GM19351 (cell line): Measurements from ENCODE around the gene SLC6A17.

ENCODE experiments used
- ATAC-seq: cut with Tn5 transposase; IDR thresholded peaks from one replicate; pipeline ENCODE4 v1.9.1; 2021; ENCODE audit warnings: mild to moderate bottlenecking, moderate library complexity; ENCODE audit not compliant: unreplicated experiment

Gene SLC6A17

DNA sequence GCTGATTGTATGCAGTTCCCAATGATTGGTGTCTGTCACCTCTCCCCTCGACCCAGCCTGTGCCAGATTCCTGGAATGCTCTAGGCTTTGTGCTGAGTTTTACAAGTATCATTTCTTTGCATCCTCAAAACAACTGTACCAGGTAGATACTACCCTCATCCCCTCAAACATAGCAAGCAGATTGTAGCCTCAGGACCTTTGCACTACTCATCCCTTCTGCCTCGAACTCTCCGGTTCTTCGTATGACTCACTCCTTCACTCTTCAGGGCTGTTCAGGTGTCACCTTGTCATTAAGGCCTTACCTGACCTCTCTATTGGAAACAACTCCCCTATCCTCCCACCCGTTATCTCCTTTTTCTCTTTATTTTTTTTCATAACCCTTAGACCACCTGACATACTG lies 67.8 kb downstream of the SLC6A17 start:
- ATAC-seq: no peak

DNA sequence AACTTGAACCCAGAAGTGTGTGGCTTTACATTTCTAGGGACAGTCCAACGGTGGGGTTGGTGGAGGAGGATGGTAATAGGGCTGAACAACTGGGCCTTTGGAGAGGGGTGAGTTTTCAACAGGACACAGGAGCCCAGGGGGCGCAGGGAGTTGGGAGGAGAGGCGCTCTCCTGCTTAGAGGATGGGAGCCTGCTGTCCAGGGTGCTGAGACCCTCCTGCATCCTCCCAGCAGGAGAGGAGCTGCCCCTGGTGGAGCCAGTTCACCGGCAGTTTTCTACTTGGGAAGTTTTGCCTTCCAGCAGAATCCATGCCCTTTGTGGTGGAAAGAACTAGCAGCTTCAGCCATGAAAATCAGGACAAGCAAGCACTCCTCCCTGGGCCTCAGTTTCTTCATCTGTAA lies 68.4 kb downstream of the SLC6A17 start:
- ATAC-seq: no peak

GRCh38 chr1:110220324-110220723 lies 70.0 kb downstream of the SLC6A17 start:
- ATAC-seq: no peak

DNA sequence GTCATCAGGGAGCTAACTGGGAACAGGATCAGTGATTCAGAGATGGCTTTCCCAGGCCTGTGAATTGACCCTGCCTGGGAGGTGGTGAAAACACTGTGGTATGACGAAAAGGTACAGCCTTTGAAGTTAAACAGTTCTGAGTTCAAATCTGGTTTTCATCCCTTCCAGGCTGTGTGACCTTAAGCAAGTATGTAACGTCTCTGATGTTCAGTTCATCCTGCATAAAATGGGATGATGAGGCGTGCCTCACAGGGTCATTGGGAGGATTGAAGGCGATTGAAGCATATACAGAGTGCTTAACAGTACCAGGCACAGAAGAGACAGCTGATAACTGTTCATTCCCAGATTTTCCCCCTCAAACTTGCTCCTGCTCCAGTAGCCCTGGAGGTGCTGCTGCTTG lies 70.8 kb downstream of the SLC6A17 start:
- no peak for ATAC-seq

- ATAC-seq: no peak
Measured at GRCh38 chr1:110223127-110223526, 72.8 kb downstream of the SLC6A17 start.

DNA sequence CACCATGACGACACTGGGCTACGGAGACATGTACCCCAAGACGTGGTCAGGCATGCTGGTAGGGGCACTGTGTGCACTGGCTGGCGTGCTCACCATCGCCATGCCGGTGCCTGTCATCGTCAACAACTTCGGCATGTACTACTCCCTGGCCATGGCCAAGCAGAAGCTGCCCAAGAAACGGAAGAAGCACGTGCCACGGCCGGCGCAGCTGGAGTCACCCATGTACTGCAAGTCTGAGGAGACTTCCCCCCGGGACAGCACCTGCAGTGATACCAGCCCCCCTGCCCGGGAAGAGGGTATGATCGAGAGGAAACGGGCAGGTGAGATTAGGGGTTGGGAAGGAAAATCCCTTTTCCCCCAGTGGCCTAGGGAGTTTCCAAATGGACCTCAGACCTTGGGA lies 73.3 kb downstream of the SLC6A17 start:
- ATAC-seq: no peak

- ATAC-seq: no peak
Measured at GRCh38 chr1:110224240-110224995, 74.1 kb downstream of the SLC6A17 start.

DNA sequence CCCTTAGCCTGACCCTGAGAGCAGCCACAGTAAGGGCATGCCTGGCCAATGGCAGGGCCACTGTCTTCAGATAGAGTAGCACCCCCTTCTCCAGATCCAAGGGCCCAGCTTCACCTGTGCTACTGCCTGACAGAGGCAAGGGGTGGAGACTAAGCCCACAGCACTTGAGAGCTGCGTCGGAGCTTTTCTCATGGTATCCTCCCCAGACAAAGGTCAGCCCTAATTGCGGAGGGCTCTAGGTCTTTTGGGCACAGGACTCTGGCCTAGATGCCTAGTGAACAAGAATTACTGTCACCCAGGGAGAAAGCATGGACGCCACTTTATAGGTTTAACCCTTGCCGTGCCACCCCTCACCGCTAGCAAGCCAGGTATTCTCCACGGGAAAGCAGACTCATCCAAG lies 74.9 kb downstream of the SLC6A17 start:
- ATAC-seq: no peak

DNA sequence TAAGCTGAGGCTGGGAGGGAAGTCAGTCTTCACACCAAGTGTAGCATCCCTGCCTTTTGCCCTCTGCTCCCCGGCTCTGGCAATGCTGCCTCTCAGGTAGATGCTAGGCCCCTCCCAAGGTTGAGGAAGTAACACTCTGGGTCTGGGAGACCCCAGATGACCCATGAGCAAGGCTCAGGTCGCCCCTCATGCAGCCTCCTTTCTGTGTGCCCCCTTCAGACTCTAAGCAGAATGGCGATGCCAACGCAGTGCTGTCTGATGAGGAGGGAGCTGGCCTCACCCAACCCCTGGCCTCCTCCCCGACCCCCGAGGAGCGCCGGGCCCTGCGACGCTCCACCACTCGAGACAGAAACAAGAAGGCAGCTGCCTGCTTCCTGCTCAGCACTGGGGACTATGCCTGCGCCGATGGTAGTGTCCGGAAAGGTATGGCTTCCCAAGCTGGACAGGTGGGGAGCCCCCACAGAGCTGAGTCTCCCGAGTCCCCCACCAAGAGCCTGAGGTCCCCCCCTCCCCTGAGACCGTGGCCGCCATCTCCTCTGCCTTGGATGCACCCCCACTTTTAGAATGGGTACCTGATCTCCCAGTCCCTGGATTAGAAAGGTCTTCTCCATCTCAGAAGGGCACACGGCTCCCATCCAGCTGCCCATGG lies 75.6 kb downstream of the SLC6A17 start:
- no peak for ATAC-seq

DNA sequence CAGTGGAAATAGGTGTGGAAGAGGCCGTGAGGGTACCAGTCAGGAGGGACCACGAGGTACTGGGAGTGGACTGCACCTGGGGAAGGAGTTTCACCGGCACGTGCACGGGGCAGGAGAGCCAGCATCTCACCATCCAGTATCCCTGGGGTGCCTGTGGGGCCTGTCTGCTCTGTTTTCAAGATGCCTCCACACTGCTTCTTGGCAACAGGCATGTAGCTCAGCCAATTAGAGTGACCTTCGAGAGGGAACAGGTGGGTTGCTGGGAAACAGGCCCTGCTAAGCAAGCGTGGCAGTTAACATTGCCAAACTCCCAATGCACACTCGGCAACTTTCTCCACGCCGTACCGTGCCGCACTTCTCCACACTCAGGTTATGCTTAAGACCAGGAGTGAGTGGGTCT lies 77.5 kb downstream of the SLC6A17 start:
- ATAC-seq: no peak

- ATAC-seq: no peak
Measured at GRCh38 chr1:110228381-110228780, 78.1 kb downstream of the SLC6A17 start.

GRCh38 chr1:110228869-110229268 lies 78.6 kb downstream of the SLC6A17 start:
- no peak for ATAC-seq

DNA sequence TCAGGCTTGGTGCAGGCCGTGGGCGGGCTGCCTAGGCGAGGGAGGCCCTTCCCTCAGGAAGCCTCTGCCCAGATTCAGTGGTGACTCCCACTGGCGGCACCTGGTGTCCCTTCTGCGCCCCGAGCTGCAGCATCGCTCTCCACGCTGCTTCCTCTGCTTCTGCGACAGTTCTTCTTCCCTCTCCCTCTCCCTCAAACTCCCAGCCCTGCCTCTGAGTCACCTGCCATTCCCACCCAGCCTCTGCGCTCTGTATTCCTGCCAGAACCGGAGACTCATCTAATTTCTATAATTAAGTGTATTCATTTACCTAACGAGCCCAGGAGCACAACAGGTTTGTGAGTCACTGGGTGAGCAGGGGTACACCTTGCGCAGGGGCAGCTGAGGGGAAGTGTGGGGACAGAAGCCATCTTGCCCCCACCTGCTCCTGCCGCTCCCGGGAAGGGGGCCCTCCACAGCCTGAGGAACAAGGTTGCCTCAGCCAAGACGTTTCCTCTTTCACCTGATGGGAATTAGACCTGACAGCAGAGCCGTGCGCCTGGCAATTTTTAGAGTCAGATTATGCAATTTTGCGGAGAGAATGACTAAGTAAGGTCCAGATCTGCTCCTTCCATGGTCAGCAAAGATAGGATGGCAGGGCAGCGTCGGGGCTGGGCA lies 79.2 kb downstream of the SLC6A17 start:
- no peak for ATAC-seq

- ATAC-seq: no peak
Measured at GRCh38 chr1:110230381-110231199, 80.3 kb downstream of the SLC6A17 start.

GRCh38 chr1:110233861-110234260 lies 83.6 kb downstream of the SLC6A17 start:
- ATAC-seq: no peak

DNA sequence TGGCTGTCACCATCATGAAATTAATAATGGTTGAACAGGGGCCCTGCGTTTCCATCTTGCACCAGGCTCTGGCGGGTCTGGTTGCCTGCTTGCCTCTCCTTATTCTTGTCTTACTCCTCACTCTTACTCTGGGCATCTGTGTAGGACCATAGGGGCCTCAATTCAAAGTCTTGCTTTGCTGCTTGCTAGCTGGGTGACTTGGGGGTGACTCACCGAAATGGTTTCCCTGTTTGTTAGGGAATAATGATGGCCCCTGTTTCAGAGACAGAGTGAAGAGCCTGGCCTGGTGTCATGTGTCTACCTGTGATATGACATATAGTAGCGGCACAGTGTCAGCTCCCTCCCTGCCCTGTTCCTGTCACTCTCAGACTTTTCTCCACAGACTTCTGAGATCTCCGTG lies 84.4 kb downstream of the SLC6A17 start:
- ATAC-seq: no peak

- ATAC-seq: no peak
Measured at GRCh38 chr1:110235181-110235833, 85.0 kb downstream of the SLC6A17 start.

GRCh38 chr1:110235834-110236682 lies 85.8 kb downstream of the SLC6A17 start:
- no peak for ATAC-seq

DNA sequence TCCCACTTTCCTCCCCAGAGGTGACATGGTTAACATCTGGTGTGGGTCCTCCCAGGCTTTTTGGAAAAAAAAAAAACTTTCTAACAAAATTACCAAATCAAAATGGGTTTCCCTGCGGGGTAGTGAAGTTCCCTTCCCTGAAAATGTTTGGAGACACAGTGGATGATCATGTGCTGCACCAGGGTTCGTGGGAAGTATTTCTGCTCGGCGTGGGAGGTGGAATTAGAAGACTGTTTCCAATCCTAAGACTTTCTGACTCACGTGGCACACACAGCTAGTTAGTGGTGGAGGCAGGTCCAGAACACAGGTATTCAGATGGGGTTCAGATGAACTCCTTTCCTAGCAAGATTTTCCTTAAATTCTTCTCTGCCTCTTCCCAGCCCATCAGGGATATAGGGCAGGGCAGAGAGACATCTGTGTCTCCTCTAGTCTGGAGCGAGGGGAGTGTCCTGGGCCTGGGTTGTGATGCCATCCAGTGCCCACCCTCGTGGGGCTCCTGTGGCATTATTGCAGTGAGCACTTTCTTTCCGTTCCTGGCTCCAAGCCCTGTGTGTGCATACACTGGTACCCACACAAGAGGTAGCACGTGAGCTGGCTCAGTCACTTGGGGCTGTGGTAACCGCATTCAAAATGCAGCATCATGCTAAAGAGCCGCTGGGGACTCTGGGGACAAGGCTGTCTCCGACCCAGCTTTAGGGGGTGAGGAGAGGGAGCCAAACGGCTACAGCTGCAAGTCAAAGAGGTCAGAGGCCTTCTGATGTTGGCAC lies 87.3 kb downstream of the SLC6A17 start:
- peak; percentile 47 for ATAC-seq
